NCI-H748 treated with DMSO at 0.1 percent for 48 hours (cell line): Measurements from ENCODE around the gene LTC4S.

Experiments used
- DNase-seq: peaks from one replicate; lab custom pipeline; 2025; lab: John Stamatoyannopoulos, UW

LTC4S gene

GRCh38 chr5:179812135-179812825 lies 18.5 kb downstream of the LTC4S start:
- DNase-seq, result no peak

DNA sequence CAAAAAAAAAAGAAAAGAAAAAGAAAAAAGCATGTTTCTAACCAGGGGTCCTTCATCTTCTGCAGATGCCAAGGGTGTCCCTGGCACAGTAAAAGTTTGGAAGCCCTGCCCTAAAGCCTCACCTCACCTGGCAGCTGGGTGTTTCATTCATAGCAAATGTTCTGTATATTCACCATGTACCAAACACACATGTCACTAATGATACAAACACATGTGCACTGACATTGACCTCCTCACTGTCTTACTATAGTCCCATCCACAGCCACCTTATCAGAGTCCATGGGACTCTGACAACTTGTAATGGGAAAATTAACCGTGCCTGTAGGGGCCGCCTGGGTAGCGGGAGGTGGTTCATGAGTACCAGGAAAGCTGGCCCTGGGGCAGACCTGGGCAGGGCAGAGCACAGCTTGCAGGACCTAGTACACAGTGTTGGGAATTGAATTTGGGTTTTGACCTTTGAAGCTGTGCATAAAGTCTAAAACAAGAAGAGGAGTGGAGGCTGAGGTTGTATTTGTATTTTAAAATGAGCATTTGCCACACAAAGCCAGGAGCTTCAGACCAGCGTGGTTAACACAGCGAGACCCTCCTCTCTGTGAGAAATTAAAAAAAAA lies 19.3 kb downstream of the LTC4S start:
- DNase-seq, result no peak

GRCh38 chr5:179814090-179814489 lies 20.3 kb downstream of the LTC4S start:
- DNase-seq, result no peak

- DNase-seq, result no peak
These were observed 21.9 kb downstream of the LTC4S start for GRCh38 chr5:179815491-179816249.

DNA sequence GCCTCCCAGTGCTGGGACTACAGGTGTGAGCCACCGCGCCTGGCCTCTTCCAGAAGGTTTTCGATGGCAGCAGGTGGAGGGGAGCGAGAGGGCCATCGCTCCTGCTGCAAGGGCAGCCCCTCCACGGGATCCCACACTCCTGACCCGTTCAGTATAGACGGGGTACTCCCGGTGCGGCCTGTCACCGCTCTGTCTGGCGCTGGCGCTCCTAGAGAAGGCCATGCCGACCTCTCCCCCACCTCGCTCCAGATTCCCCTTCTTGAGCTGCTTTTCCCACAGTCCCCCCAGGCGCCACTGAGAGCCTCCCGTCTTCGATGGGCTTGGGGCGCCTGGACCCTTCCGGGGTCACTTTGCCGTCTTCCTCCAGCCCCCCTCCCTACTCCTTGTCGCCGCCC lies 22.6 kb downstream of the LTC4S start:
- DNase-seq, result no peak

DNA sequence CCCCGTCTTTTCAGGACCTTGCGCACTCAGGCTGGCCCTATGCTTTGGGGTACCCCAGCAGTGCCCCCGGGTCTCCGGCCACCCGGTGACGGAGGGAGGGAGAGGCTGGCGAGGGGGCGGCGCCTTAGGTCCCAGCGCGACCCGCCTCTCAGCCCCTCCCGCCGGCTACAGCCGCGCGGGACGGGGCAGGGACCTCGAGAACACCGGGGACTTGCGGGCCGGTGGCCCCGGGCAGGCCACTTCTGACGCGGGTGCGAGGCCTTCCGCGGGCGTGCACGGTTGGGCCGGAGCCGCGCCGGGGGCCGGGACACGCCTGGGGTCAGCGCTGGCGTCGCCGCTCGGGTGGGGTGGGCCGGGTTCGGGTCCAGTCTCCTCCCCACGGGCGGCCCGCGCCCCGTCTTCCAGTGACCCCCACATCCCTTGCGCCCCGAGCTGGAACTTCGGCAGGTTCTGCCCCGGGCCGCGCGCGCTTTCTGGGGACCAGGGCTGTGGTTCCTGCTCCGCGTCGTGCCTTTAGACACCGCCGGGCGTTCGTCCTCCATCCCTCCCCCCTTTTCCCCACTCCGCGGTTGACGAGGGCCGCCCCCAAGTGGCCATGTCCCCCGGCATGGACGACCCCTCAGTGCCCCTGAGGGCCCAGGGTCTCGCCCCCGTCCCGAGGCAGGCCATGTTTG lies 23.1 kb downstream of the LTC4S start:
- no peak for DNase-seq

- DNase-seq, result no peak
These were observed 23.7 kb downstream of the LTC4S start for GRCh38 chr5:179817470-179817840.

- DNase-seq, result no peak
These were observed 24.3 kb downstream of the LTC4S start for GRCh38 chr5:179817890-179818745.

GRCh38 chr5:179818746-179819295 lies 25.0 kb downstream of the LTC4S start:
- peak; percentile 61 for DNase-seq

DNA sequence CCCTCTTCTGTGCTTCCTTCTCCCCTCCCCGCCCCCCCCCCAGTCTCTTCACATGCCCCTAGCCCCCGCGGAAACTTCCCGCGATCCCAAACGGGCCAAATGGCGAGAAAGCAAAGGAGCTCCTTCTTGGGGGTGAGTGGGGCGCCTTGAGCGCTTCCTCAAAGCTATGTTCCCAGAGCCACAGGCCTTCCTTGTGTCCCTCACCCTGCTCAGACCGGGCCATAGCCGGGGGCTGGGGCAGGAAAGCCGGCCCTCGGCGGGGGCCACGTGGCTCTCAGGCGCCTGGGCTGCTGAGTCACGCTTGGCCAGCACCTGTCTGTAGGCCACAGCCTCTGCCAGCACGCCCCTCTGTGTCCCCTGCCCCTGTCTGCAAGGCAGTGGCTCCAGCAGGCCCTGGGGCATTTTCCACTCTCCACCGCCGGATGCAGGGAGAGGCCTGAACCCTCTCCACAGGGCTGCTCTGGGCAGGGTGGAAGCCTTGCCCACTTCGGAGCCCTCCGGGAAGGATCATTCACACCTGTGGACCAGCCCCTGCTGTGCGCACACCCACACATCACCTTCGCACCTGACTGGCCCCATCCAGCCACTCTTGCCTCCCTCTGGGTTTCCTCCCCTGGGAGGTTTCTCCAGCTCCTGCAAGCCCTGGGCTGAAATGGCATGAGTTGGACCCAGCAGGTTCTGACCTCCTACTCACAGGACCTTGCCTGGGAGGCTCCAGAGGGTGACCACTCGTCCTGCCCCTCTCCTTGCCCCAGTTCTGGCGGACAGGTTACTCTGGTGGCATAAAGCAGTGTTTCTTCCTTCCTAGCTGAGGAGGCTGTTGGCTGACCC lies 25.7 kb downstream of the LTC4S start:
- DNase-seq, result no peak

GRCh38 chr5:179820127-179820482 lies 26.3 kb downstream of the LTC4S start:
- no peak for DNase-seq

DNA sequence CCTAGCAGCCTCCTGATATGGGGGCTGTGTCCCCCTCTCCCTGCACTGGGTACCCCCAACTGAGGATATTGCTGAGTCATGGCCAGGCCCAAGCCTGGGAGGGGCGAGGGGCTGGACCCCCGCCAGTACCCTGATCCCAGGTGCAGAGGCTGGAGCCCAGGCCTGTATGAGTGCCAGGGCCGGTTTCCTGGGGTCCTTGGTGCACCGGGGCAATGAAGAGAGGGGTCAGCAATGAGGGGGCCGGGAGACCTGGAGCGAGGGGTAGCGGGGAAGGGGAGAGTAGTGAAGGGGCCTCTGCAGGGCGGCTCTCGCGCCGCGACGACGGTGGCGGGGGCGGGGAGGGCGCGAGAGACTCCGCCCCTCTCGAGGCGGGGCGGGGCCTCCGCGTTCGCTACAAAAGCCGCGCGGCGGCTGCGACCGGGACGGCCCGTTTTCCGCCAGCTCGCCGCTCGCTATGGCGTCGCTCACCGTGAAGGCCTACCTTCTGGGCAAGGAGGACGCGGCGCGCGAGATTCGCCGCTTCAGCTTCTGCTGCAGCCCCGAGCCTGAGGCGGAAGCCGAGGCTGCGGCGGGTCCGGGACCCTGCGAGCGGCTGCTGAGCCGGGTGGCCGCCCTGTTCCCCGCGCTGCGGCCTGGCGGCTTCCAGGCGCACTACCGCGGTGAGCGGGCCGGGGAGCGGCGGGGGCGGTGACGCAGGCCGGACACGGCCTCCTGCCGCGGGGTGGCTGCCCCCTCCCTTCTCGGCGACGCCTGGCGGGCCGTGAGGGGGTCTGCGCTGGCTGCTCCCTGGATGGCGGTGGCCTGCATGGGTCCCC lies 26.9 kb downstream of the LTC4S start, which contains the start of gene SQSTM1:
Gene SQSTM1, plus strand, starts transcription at position 423 of the 815 bp plus-strand sequence. Its CDS starts 32 bp downstream, at position 455.
- peak; percentile 61 for DNase-seq

DNA sequence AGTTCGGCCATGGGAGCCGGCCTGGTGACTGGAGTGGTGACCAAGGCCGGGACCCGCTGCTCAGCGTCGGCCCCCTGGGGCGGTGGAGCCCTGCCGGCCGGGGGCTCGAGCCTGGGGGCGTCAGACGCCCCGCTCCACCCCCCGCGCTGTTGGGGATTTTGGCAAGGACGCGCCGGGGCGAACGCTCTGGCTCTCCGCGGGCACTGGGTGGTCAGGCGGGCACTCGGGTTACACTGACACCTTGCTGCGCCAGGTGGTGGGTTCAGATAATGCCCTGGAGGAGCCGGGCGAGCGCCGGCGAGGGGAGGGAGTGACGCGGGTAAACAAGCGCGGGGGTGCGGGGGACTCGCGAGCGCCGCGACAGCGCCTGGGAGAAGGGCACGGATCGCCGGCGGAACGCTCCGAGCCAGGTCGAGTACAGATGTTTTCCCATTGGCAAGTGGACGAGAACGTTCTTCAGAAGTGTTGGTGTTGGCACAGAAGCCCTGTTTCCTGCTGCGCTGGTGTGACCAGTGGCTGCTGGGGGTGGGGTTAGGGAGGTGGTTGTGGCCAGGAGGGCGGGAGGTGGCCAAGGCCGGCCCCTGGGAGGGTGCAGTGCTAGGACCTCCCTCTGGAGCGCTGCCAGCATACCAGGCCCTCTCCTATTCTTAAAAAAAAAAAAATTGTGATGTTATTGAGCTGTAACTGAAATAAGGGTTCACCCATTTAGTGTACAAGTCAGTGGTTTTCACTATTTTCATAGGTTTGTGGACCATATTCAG lies 27.7 kb downstream of the LTC4S start:
- peak; percentile 73 for DNase-seq

DNA sequence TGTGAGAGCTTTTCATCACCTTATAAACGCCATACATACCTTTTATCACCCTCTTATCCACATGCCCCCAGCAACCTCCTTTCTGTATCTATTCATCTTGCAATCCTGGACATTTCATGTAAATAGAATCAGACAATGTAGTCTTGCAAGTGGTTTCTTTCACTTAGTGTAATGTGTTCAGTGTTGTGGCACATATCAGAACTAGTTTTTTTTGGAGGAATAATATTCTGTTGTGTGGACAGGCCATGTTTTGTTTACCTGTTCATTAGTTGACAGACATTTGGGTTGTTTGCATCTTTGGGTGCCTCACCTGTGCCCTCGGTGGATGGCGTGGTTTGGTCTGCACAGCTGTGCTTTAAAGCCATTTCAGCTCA lies 28.3 kb downstream of the LTC4S start:
- DNase-seq, result no peak

GRCh38 chr5:179822444-179822990 lies 28.7 kb downstream of the LTC4S start:
- DNase-seq, result no peak

DNA sequence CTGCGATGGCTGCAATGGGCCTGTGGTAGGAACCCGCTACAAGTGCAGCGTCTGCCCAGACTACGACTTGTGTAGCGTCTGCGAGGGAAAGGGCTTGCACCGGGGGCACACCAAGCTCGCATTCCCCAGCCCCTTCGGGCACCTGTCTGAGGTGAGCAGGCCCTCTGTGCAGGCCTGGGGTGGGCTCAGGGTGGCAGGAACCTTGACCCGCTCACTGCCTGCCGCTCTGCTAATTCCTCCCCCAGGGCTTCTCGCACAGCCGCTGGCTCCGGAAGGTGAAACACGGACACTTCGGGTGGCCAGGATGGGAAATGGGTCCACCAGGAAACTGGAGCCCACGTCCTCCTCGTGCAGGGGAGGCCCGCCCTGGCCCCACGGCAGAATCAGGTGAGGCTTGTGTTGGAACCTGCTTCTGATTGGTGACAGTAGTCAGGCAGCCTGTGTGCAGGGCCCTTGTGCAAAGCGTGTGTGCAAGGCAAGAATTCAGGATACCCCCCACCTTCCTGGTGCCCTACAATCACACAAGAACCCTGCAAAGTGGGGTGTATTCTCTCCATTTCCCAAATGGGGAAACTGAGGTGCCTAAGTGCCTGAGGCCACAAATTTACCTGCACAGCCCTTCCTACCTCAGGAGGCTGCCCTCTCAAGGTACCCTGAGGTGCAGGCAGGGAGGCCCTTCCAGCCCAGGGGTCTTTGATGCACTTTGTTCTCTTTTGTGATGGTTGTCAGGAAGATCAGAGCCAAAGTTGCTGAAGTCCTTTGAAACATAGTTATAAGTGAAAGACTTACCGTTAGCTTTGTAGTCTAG lies 30.4 kb downstream of the LTC4S start:
- no peak for DNase-seq

DNA sequence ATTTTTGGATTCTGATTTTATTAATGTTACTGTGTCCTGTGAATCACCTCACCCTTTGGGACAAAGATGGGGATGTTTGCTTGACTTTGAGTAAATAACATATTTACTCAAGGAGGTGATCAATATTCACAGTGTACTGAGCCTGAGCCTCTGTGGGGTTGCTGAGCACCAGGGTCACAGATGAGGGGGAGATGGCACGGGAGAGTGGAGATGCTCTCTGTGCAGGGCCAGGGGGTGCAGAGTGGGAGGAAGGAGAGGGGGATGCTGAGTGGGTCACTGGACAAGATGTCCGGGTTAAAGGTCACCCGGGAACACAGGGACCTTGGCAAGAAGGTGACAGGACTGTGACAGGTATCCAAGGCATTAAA lies 30.9 kb downstream of the LTC4S start:
- DNase-seq, result no peak

- no peak for DNase-seq
These were observed 31.9 kb downstream of the LTC4S start for GRCh38 chr5:179825655-179826182.
